ENCODE results near the gene BACE1-AS.

DNA sequence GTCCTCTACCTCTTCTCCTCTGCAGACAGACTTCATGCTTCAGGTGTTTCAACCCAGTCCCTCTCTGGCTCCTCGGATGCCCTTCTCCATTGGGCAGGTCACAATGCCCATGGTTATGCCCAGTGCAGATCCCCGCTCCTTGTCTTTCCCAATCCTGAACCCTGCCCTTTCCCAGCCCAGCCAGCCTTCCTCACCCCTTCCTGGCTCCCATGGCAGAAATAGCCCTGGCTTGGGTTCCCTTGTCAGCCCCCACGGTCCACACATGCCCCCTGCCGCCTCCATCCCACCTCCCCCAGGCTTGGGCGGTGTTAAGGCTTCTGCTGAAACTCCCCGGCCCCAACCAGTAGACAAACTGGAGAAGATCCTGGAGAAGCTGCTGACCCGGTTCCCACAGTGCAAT, 9.3 kb upstream of the BACE1-AS start:
- TF ChIP-seq, protein P1, sequence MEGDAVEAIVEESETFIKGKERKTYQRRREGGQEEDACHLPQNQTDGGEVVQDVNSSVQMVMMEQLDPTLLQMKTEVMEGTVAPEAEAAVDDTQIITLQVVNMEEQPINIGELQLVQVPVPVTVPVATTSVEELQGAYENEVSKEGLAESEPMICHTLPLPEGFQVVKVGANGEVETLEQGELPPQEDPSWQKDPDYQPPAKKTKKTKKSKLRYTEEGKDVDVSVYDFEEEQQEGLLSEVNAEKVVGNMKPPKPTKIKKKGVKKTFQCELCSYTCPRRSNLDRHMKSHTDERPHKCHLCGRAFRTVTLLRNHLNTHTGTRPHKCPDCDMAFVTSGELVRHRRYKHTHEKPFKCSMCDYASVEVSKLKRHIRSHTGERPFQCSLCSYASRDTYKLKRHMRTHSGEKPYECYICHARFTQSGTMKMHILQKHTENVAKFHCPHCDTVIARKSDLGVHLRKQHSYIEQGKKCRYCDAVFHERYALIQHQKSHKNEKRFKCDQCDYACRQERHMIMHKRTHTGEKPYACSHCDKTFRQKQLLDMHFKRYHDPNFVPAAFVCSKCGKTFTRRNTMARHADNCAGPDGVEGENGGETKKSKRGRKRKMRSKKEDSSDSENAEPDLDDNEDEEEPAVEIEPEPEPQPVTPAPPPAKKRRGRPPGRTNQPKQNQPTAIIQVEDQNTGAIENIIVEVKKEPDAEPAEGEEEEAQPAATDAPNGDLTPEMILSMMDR (IDR thresholded peaks at IDR 0.05), result no peak
- no peak for TF ChIP-seq POLR2A (IDR thresholded peaks at IDR 0.05)

Data from ovary (tissue), 3 donors.